CD8-positive, alpha-beta memory T cell (primary cell): ENCODE measurements around the gene CITED1. TPM values are rescaled to one million over a fixed set of nuclear protein-coding genes. Genes with fewer than 3 reads are reported as not detected.

Source experiments
- CTCF ChIA-PET: fragments of 350-600 bp; sonication (Branson Sonifier 250); formaldehyde crosslinking; loops from one replicate; lab custom pipeline; 2021; ENCODE audit warnings: antibody characterized with exemption; lab: Charles Lee
- POLR2A ChIA-PET: fragments of 350-600 bp; sonication (Branson Sonifier 250); formaldehyde crosslinking; loops from one replicate; lab custom pipeline; 2021; ENCODE audit warnings: antibody characterized with exemption; lab: Charles Lee
- DNase-seq, 5 donors: peaks; one replicate each; pipeline versions ENCODE4 v3.0.0 to v3.0.0-alpha.2; 2020 to 2022; ENCODE audit warnings: mixed read lengths in 1 of 5
- H3K27ac ChIP-seq: one replicate; pipeline ENCODE4 v1.7.0; 2013; ENCODE audit warnings: low read depth, mild to moderate bottlenecking, low read length, moderate library complexity
- H3K27me3 ChIP-seq: 2 replicates; pipeline ENCODE4 v1.7.0; 2013; ENCODE audit warnings: low read length, mild to moderate bottlenecking; ENCODE audit not compliant: insufficient read depth, poor library complexity, severe bottlenecking
- H3K36me3 ChIP-seq: 2 replicates; pipeline ENCODE4 v1.7.0; 2013; ENCODE audit warnings: mild to moderate bottlenecking, low read length, moderate library complexity; ENCODE audit not compliant: insufficient read depth
- H3K4me1 ChIP-seq: 2 replicates; pipeline ENCODE4 v1.7.0; 2013; ENCODE audit warnings: mild to moderate bottlenecking, low read length, moderate library complexity; ENCODE audit not compliant: insufficient read depth
- H3K4me3 ChIP-seq: 2 replicates; pipeline ENCODE4 v1.7.0; 2013; ENCODE audit warnings: mild to moderate bottlenecking, low read length
- H3K9me3 ChIP-seq: 2 replicates; pipeline ENCODE4 v1.7.0; 2013; ENCODE audit warnings: mild to moderate bottlenecking, low read length
- H3K27ac Mint-ChIP-seq, 8 donors: one replicate each; pipeline ENCODE4 v1.8.0; 2020 to 2021; ENCODE audit warnings: mixed read lengths in 8 of 8, mild to moderate bottlenecking in 6 of 8, inconsistent platforms in 3 of 8, moderate library complexity in 3 of 8
- H3K27me3 Mint-ChIP-seq, 2 donors: one replicate each; pipeline ENCODE4 v1.8.0; 2020 to 2021; ENCODE audit warnings: mixed read lengths in 2 of 2, mild to moderate bottlenecking in 1 of 2, moderate library complexity in 1 of 2
- H3K36me3 Mint-ChIP-seq, 3 donors: one replicate each; pipeline ENCODE4 v1.8.0; 2020 to 2021; ENCODE audit warnings: mixed read lengths in 3 of 3, inconsistent platforms in 1 of 3, mild to moderate bottlenecking in 1 of 3
- H3K4me1 Mint-ChIP-seq, 3 donors: one replicate each; pipeline ENCODE4 v1.8.0; 2020 to 2021; ENCODE audit warnings: mixed read lengths in 3 of 3, inconsistent platforms in 1 of 3, mild to moderate bottlenecking in 1 of 3
- H3K4me3 Mint-ChIP-seq, 7 donors: one replicate each; pipeline ENCODE4 v1.8.0; 2020 to 2021; ENCODE audit warnings: mixed read lengths in 7 of 7, mild to moderate bottlenecking in 6 of 7, moderate library complexity in 4 of 7, inconsistent platforms in 2 of 7
- H3K9me3 Mint-ChIP-seq, 5 donors: one replicate each; pipeline ENCODE4 v1.8.0; 2020 to 2022; ENCODE audit warnings: mixed read lengths in 5 of 5, mild to moderate bottlenecking in 3 of 5, moderate library complexity in 2 of 5, inconsistent platforms in 1 of 5
- polyA plus RNA-seq: library from polyadenylated mRNA; unstranded; fragments of 300-500 nt; fragmentation: Illumina TruSeq; gene quantifications from one replicate; pipeline ENCODE4 v1.2.3, GENCODE V29; 2021
- total RNA-seq, 2 experiments: library from RNA; stranded (reverse); gene quantifications; one replicate each; pipeline ENCODE4 v1.2.3, GENCODE V29; 2021

The CITED1 gene
- total and polyA plus RNA-seq, 3 experiments from 2014 or later, result not detected

- peaks cover 38% of the 10 kb centered on the region for H3K36me3 ChIP-seq
- H3K4me3 Mint-ChIP-seq, result no peak overlapping the region
These were observed 33.9 kb downstream of the CITED1 start for GRCh38 chrX:72271812-72272211.

DNA sequence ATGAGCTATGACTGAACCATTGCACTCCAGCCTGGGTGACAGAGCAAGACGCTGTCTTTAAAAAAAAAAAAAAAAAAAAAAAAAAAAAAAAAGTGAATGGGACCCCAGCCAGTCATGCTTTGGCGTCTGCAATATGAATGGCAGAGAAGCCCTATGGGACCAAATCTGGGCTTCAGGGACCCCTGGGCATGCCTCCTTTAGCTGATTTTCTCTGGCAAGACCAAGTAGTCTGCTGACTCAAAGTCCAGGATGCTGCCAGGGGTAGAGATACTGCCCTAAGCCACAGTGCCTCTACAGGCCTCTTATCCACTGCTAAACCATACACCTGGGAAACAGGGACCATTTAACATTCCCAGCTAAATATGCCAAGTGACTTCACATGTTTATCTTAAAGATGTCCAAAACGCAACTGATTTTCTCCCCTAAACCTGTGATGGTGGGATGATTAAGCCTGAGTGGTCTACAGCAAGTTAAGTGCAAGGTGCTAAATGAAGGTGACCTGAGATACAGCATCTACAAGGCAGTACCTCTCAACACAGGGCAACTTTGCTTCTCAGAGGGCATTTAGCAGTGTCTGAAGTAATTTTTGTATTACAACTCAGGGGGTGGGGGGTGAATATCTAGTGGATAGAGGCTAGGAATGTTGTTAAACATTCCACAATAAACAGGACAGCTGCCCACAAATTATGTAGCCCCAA is 34.5 kb downstream of the CITED1 start:
- no peak overlapping the region for H3K27ac ChIP-seq
- POLR2A ChIA-PET, result no interaction called here
- Mint-ChIP-seq H3K4me1 (peaks cover 52 to 58% (median 57%) of the 10 kb centered on the region in 3 donors), H3K4me3 (peak overlapping the region in 1 of 7 donors; percentile 10), H3K36me3 (peaks cover 28 to 81% (median 52%) of the 10 kb centered on the region in 3 donors), H3K9me3 (no peaks in the 10 kb centered on the region), H3K27ac (peak overlapping the region in 6 of 8 donors; percentile 8 to 92 (median 75)), H3K27me3 (peaks cover 0 to 1% of the 10 kb centered on the region in 2 donors)
- no peak overlapping the region for H3K4me3 ChIP-seq
- DNase-seq, result no peak
- peaks cover 38% of the 10 kb centered on the region for H3K36me3 ChIP-seq
- peaks cover 32% of the 10 kb centered on the region for H3K4me1 ChIP-seq
- H3K27me3 ChIP-seq, result no peaks in the 10 kb centered on the region
- H3K9me3 ChIP-seq, result no peaks in the 10 kb centered on the region
- CTCF ChIA-PET, result no interaction called here

More at GRCh38 chrX:72271812-72272211, 33.9 kb downstream of the CITED1 start:
- Histone ChIP-seq H3K4me1 (peaks cover 32% of the 10 kb centered on the region), H3K9me3 (no peaks in the 10 kb centered on the region), H3K27ac (no peak overlapping the region), H3K27me3 (no peaks in the 10 kb centered on the region), H3K4me3 (no peak overlapping the region)
- H3K9me3 Mint-ChIP-seq, result no peaks in the 10 kb centered on the region
- H3K4me1 Mint-ChIP-seq, result peaks cover 54 to 59% (median 58%) of the 10 kb centered on the region in 3 donors
- ChIA-PET CTCF (no interaction called here), POLR2A (no interaction called here)
- DNase-seq, result no peak
- peak overlapping the region; percentile 8 to 92 (median 58) for H3K27ac Mint-ChIP-seq
- peaks cover 28 to 83% (median 51%) of the 10 kb centered on the region in 3 donors for H3K36me3 Mint-ChIP-seq
- peaks cover 0 to 1% of the 10 kb centered on the region in 2 donors for H3K27me3 Mint-ChIP-seq

GRCh38 chrX:72270316-72270866 is 35.3 kb downstream of the CITED1 start:
- Mint-ChIP-seq H3K4me3 (no peak overlapping the region), H3K27me3 (peaks cover 0 to 1% of the 10 kb centered on the region in 2 donors), H3K9me3 (no peaks in the 10 kb centered on the region), H3K36me3 (peaks cover 24 to 75% (median 52%) of the 10 kb centered on the region in 3 donors), H3K27ac (peak overlapping the region in 5 of 8 donors; percentile 7 to 75 (median 45)), H3K4me1 (peaks cover 44 to 49% (median 49%) of the 10 kb centered on the region in 3 donors)
- Histone ChIP-seq H3K4me3 (no peak overlapping the region), H3K27me3 (no peaks in the 10 kb centered on the region), H3K27ac (no peak overlapping the region), H3K9me3 (no peaks in the 10 kb centered on the region), H3K36me3 (peaks cover 38% of the 10 kb centered on the region), H3K4me1 (peaks cover 24% of the 10 kb centered on the region)
- ChIA-PET POLR2A (interaction anchor here (0.6 kb wide), 1 partner anchor 22 kb away, joined by 6 read pairs; no protein-coding TSS in a partner anchor), CTCF (interaction anchor here (0.9 kb wide), 1 partner anchor 40 kb away, joined by 3 read pairs; no protein-coding TSS in a partner anchor)
- DNase-seq, result no peak

- peak overlapping the region in 7 of 8 donors; percentile 51 to 86 (median 81) for H3K27ac Mint-ChIP-seq
- peak in 1 of 5 donors; percentile 50 for DNase-seq
- Histone ChIP-seq H3K4me1 (peaks cover 17% of the 10 kb centered on the region), H3K27ac (no peak overlapping the region), H3K27me3 (no peaks in the 10 kb centered on the region), H3K9me3 (no peaks in the 10 kb centered on the region), H3K4me3 (no peak overlapping the region), H3K36me3 (peaks cover 32% of the 10 kb centered on the region)
- H3K4me1 Mint-ChIP-seq, result peaks cover 37 to 43% (median 43%) of the 10 kb centered on the region in 3 donors
- ChIA-PET POLR2A (interaction anchor here (0.6 kb wide), 1 partner anchor 21 kb away, joined by 6 read pairs; no protein-coding TSS in a partner anchor), CTCF (interaction anchor here (0.9 kb wide), 1 partner anchor 39 kb away, joined by 3 read pairs; no protein-coding TSS in a partner anchor)
- H3K36me3 Mint-ChIP-seq, result peaks cover 21 to 69% (median 49%) of the 10 kb centered on the region in 3 donors
- peaks cover 0 to 1% of the 10 kb centered on the region in 2 donors for H3K27me3 Mint-ChIP-seq
- no peaks in the 10 kb centered on the region for H3K9me3 Mint-ChIP-seq
- H3K4me3 Mint-ChIP-seq, result no peak overlapping the region
These were observed 36.0 kb downstream of the CITED1 start for GRCh38 chrX:72269671-72270251.

DNA sequence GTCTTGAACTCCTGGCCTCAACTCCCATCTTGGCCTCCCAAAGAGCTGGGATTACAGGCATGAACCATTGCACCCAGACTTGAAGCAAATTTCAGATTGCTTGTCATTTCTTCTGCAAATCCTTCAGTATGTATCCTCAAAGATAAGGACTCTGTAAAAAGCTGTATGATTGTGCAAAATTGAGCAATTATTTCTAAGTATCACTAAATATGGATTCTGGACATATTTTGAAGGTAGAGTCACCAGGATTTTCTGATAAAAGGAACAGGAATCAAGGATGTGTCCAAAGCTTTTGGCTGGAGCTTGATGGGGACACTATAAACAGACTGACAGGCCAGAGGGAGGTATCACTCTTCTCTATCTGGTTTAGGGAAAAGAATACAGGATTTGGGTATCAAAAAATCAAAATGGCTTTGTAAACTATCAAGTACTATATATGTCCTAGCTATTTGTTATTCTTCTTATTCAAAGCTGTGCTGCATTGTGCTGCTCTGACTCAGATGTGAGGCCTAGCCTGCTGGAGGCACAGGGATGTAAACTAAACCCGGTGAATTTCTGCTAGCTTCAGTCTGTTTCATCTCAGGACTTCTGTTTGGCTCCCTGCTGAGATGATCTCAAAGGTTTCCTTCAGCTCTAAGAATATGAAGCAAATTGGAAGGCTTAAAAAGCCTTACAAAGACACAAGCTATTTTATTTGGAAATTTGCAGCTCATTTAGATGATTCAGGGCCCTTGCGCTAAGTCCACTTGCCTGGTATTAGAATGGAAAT is 36.9 kb downstream of the CITED1 start:
- Histone ChIP-seq H3K36me3 (peaks cover 22% of the 10 kb centered on the region), H3K4me3 (no peak overlapping the region), H3K27ac (no peak overlapping the region), H3K4me1 (peaks cover 8% of the 10 kb centered on the region), H3K9me3 (no peaks in the 10 kb centered on the region), H3K27me3 (no peaks in the 10 kb centered on the region)
- H3K27ac Mint-ChIP-seq, result peak overlapping the region in 3 of 8 donors; percentile 33 to 81 (median 61)
- no peaks in the 10 kb centered on the region for H3K9me3 Mint-ChIP-seq
- CTCF ChIA-PET, result interaction anchor here (1.1 kb wide), 1 partner anchor 9 kb away, joined by 4 read pairs; the partner anchor contains the start of gene RPS4X
- H3K4me3 Mint-ChIP-seq, result no peak overlapping the region
- peaks cover 28 to 33% (median 33%) of the 10 kb centered on the region in 3 donors for H3K4me1 Mint-ChIP-seq
- POLR2A ChIA-PET, result interaction anchor here (1.1 kb wide), 1 partner anchor 30 kb away, joined by 3 read pairs; the partner anchor contains the start of gene ERCC6L
- peaks cover 0 to 1% of the 10 kb centered on the region in 2 donors for H3K27me3 Mint-ChIP-seq
- H3K36me3 Mint-ChIP-seq, result peaks cover 12 to 59% (median 40%) of the 10 kb centered on the region in 3 donors
- DNase-seq, result no peak

DNA sequence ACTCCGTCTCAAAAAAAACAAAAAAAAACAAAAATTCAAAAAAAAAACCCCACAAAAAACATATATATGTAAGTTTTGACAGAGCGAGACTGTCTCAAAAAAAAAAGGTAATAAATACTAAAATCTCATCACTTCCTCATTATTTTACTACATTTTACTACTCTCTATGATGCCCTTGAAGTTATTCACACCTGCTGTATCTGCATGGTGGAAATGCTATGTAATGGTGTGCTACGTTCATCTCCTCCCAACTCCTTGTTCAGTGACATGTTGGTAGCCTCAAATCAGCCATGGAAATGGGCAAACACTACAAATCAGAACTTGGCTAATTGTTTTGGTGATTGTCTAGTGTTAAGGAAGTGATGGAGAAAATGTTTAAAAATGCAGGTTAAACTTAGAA is 40.5 kb downstream of the CITED1 start:
- no peaks in the 10 kb centered on the region for H3K4me1 ChIP-seq
- CTCF ChIA-PET, result no interaction called here

DNA sequence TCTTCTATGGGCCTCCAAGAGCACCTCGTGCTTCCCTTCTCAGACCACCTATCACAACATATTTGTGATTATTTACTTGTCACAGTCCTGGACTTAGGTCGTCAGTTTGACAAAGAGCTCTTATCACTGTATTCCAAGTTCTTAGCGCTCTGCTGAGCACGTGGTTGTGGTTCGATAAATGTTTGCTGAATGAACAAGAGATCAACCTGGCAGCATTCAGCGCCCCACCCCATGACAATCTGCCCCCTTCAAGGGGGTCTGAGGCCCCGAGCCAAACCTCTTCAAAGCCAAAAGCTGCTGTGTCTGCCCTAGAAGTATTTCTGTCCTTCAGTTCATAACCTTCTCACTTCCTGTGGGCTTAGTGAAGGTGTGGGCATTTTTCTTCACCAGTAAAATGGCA is 43.6 kb downstream of the CITED1 start:
- H3K36me3 ChIP-seq, result no peaks in the 10 kb centered on the region
- no peaks in the 10 kb centered on the region for H3K27me3 ChIP-seq
- CTCF ChIA-PET, result no interaction called here
- H3K9me3 ChIP-seq, result no peaks in the 10 kb centered on the region
- POLR2A ChIA-PET, result no interaction called here
- Mint-ChIP-seq H3K27me3 (peaks cover 0 to 2% of the 10 kb centered on the region in 2 donors), H3K9me3 (no peaks in the 10 kb centered on the region), H3K27ac (no peak overlapping the region), H3K4me3 (no peak overlapping the region), H3K4me1 (peaks cover 0 to 10% (median 9%) of the 10 kb centered on the region in 3 donors), H3K36me3 (peaks cover 1 to 5% (median 3%) of the 10 kb centered on the region in 3 donors)
- no peak overlapping the region for H3K27ac ChIP-seq
- no peaks in the 10 kb centered on the region for H3K4me1 ChIP-seq
- no peak overlapping the region for H3K4me3 ChIP-seq
- no peak for DNase-seq

More for the DNA sequence above, 40.5 kb downstream of the CITED1 start:
- peaks cover 0 to 2% of the 10 kb centered on the region in 2 donors for H3K27me3 Mint-ChIP-seq
- H3K36me3 Mint-ChIP-seq, result peaks cover 8 to 27% (median 22%) of the 10 kb centered on the region in 3 donors
- POLR2A ChIA-PET, result interaction anchor here (0.9 kb wide), 1 partner anchor 11 kb away, joined by 3 read pairs; no protein-coding TSS in a partner anchor
- Histone ChIP-seq H3K9me3 (no peaks in the 10 kb centered on the region), H3K27ac (no peak overlapping the region), H3K27me3 (no peaks in the 10 kb centered on the region), H3K36me3 (no peaks in the 10 kb centered on the region), H3K4me3 (no peak overlapping the region)
- H3K27ac Mint-ChIP-seq, result peak overlapping the region in 1 of 8 donors; percentile 17
- H3K4me1 Mint-ChIP-seq, result peaks cover 6 to 17% (median 13%) of the 10 kb centered on the region in 3 donors
- DNase-seq, result no peak
- H3K4me3 Mint-ChIP-seq, result no peak overlapping the region
- H3K9me3 Mint-ChIP-seq, result no peaks in the 10 kb centered on the region
